HG03139 (cell line): Measurements from ENCODE around the gene USHBP1.
"Not testable (repeated sequence)": the region's sequence is repeated elsewhere in the genome, so short reads cannot be mapped to it uniquely, and the experiment has no call there.

ENCODE experiments used
- ATAC-seq: cut with Tn5 transposase; IDR thresholded peaks from one replicate; pipeline ENCODE4 v1.9.1; 2021; ENCODE audit not compliant: unreplicated experiment

USHBP1 gene

GRCh38 chr19:17295551-17295950, 31.0 kb upstream of the USHBP1 start:
- not testable (repeated sequence) for ATAC-seq

DNA sequence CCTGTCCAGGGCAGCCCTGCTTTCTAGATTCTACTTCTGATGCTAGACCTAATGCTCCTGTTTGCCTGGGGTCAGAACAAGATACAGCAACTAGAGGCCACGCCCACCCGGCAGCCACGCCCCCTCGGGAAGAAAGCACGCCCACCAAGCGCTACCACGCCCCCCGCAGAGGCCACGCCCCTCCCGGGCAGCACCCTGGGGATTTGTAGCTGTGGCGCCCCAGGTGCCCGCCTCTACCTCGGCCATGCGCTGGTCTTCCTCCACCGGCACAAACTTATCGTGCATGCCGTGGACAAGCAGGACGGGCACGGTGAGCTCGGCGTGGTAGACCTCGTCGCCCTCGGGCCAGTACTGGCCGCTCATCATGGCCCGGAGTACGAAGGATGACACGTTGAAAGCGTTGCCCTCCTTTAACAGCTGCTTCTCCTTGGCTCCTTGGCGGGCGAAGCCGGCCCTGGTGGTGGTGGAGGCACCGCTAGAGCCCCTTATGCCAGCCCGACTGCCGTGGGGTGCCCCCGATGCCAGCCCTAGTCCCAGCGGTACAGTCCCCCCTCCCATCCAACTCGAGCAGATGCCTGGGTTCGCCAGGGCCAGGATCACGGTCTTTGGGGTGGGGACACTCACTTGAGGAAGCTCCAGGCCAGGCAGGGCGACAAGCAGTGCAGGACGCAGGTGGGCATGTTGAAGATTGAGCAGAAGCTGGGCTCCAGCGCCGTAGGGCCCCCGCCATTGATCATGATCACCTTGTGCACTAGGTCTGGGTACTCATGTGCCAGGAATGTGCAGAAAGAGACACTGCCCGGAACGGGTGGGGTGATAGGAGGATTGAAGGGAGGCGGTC, 29.7 kb upstream of the USHBP1 start:
- ATAC-seq: no peak

DNA sequence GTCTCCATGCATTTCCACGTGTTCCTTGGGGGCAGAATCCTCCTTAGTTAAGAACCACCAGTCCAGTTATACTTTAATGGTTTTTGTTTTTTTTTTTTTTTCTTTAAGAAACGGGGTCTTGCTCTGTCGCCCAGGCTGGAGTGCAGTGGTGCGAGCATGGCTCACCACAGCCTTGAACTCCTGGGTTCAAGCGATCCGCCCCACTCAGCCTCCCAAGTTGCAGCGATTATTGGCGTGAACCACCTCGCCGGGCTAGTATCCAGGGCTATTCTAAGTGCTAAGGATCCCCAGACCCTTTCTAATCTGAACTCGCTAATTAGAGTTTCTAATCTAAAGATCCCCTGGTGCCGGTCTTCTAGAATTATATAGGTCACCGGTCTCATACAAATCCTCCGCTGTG, 29.1 kb upstream of the USHBP1 start:
- no peak for ATAC-seq

DNA sequence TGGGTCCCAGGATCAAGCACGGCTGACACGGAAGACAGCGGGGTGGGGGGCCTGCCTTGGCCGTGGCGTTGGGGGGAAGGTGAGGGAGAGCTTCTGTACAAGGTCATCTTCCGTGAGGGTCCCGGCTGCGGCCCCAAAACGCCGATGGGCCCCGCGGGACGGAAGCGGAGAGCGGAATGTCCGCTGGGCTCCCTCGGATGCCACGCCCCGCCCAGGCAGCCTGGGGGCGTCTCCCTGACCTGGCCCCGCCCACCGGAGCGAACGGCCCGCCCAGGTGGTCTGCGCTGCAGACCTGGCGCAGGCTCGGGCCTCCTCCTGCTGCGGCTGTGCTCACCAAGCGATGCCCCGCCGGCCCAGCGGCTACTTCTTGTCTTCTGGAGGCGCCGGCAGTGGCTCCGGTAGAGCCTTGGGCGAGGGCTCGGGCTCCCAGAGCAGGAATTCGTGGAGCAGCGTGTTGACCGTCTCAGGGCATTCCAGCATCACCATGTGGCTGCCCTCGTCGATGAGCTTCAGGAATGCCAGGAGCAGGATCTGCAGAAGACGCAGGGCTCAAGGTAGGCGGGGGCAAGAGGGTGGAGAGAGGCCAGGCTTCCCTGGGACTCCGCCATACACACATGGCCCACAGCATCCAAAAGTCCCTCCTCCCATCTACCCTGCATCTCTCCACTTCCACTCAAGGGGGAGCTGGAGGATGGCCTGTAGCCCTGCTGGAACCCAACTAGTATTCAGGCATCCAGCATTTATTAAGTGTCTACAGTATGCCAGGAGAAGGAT, 27.9 kb upstream of the USHBP1 start:
- ATAC-seq: peak; percentile 75

DNA sequence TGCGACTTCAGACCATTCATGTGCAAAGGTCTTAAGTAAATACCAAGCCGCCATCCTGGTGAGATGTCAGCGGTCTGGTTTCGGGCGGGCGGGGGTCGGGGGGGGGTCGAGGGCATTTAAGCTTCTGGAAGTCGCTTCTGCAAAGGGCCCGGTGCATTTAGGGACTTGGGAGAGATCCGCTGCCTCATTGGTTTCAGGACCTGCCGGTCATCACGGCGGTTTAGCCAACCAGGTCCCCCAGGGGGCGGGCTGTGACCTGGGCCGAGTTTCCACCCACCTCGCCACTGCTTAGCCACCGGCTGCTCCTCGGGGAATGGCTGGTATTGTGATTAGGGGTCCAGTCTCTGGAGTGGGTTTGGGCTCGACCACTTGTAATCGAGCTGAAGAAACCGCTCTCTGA, 24.9 kb upstream of the USHBP1 start:
- no peak for ATAC-seq

- no peak for ATAC-seq
Observed at GRCh38 chr19:17286752-17287151, 22.2 kb upstream of the USHBP1 start.

DNA sequence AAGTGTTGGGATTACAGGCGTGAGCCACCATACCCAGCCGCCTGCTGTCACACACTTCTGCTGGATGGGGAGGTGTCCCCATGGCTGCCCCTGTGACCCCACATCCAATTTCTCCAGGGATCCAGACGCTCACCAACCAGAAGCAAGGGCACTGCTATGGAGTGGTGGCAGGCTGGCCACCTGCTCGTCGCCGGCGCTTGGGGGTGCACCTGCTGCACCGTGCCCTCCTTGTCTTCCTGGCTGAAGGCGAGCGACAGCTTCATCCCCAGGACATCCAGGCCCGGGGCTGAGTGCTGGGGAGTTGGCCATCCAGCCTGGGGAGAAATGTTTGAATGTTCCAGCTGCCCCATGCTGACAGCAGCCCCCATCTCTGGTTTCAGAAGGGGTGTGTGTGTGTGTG, 21.7 kb upstream of the USHBP1 start:
- no peak for ATAC-seq

DNA sequence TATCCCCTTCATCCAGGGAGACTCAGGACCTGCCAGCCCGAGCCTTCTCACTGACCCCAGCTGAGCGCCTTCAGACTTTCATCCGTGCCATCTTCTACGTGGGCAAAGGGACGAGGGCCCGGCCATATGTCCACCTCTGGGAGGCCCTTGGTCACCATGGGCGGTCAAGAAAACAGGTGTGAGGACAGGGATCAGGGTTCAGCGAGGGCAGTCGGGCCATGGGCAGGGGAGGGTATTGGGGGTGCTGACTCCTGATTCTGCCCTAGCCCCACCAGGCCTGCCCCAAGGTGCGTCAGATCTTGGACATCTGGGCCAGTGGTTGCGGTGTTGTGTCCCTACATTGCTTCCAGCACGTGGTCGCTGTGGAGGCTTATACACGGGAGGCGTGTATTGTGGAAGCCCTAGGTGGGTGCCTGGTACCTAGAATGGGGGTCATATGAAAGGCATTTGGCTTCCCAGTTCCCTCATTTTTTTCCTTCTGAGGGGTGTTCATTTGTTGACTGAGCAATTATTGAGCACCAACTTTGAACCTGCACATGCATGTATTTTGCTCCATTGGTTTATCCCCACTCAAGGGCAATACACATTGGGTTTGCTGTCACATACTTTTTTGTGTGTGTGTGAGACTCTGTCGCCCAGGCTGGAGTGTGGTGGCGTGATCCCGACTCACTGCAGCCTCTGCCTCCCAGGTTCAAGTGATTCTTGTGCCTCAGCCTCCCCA, 21.0 kb upstream of the USHBP1 start:
- no peak for ATAC-seq

DNA sequence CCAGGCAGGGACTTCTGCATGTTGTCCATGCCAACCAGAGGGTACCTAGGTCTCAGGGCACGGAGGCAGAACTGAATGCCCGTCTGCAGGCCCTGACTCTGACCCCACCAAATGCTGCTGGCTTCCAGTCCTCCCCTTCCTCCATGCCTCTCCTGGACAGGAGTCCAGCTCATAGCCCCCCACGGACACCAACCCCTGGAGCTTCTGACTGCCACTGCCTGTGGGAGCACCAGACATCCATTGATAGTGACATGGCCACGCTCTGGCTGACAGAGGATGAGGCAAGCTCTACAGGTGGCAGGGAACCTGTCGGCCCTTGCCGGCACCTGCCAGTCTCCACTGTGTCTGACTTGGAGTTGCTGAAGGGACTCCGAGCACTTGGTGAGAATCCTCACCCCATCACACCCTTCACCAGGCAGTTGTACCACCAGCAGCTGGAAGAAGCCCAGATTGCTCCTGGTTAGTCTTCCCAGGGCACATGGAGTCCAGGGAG, 19.0 kb upstream of the USHBP1 start:
- ATAC-seq: no peak

DNA sequence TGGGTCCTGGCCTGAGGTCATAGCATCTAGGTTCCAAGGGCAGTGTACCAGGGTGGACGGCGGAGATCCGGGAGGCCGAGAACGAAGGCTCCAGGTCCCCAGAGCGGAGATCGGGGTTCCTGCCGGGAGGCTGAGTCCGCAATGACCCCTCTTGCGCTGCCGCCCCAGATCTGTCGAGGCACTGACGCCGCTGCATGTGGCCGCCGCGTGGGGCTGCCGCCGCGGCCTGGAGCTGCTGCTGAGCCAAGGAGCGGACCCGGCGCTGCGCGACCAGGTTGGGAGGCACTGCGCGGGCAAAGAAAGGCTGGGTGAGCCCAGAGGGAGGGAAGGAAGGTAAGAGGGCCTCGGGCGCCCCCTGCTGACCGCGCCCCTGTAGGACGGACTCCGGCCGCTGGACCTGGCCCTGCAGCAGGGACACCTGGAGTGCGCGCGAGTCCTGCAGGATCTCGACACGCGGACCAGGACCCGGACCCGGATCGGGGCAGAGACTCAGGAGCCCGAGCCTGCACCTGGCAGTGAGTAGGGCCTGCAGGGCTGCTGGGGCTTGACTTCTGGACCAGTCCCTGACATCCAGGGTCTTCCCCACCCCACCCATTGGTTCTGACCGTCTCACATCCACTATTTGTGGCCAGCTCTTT, 18.1 kb upstream of the USHBP1 start:
- ATAC-seq: no peak

- no peak for ATAC-seq
Observed at GRCh38 chr19:17281391-17282304, 17.1 kb upstream of the USHBP1 start, which contains the start of gene ANKLE1. ANKLE1 (plus strand) TSS chr19:17281901; CDS start chr19:17281921, 20 bp downstream.

GRCh38 chr19:17279436-17279835, 14.9 kb upstream of the USHBP1 start:
- no peak for ATAC-seq

GRCh38 chr19:17275441-17276175, 11.1 kb upstream of the USHBP1 start:
- ATAC-seq: no peak

- ATAC-seq: not testable (repeated sequence)
Observed at GRCh38 chr19:17274892-17275291, 10.3 kb upstream of the USHBP1 start.

- no peak for ATAC-seq
Observed at GRCh38 chr19:17268754-17269153, 4.2 kb upstream of the USHBP1 start.

DNA sequence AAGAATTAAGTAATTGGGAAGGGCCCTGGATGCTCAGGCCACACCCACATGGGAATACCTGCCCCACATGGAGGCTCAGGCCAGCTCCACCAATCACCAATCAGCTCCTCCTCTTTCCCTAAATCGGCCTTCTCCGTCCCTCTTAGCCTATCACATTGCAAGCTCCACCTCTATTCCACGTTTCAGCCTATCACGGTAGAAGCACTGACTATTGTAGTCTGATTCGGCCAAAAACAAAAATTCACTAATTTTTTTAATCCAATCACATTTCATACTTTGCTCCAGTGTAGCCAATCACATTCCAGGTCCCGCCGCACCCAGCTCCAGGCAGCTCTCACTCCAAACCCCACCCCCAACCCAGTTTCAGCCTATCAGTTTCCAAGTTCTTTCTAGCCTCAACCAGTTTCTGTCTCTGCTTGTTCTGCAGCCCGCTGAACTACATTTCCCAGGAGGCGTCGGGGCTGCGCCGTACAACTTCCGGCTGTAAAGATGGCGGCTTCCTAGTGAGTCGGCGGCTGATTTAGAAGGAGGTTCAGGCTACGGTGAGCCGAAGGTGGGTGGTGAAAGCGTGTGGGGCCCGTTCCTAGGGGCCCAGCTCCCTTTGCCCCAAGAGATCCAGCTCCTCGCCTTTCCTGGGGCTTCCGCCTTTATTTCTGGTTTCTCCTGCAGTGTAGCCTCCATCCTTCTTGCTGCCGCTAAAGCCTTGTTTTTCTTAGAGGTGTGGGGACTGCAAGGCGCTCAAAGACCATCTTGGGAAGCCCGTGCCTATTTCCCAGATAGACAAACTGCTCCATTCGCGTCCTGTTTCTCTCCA, 2.6 kb upstream of the USHBP1 start, which contains the start of gene BABAM1:
Gene BABAM1 (plus strand): TSS at position 469 of the 814 bp plus-strand sequence. CDS start 1,364 bp downstream, outside the sequence.
- ATAC-seq: peak; percentile 89

DNA sequence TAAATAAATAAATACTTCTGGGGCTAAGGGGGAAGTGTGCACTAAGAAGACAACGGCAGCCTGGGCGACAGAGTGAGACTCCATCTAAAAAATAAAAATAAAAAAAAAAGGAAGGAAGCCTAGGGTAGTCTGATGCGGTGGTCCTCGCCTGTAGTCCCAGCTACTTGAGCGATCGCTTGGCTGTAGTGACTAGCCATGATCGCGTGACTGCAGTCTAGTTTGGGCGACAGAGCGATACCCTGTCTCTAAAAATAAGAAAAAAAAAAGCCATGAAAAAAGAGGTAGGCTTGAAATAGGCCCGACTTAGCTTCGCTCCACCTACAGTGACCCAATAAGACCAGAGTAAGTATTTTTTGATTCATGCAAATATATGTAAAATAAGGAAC, 2.0 kb upstream of the USHBP1 start:
- peak; percentile 10 for ATAC-seq

DNA sequence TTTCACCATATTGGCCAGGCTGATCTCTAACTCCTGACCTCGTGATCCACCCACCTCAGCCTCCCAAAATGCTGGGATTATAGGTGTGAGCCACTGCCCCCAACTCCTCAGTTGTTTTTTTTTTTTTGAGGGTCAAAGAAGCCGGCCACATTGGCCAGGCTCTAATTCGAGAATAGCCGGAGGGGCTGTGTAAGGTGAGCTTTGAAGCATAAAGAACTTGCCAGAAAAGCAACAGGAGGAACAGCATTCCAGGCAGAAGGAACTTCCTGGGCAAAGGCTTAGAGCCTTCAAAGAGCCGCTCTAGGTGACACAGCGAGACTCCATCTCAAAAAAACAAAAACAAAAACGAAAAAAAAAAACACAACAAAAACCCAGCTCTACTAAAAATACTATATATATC, 1.5 kb upstream of the USHBP1 start:
- no peak for ATAC-seq
